Keratinocyte (primary cell): Measurements from ENCODE around the gene MFAP3L. TPM values are rescaled to one million over a fixed set of nuclear protein-coding genes. Genes with fewer than 3 reads are reported as not detected.

Experiments
- DNase-seq: peaks from one replicate; pipeline ENCODE4 v3.0.0-alpha.2; 2011; ENCODE audit warnings: low read depth, missing footprints, low spot score
- FAIRE-seq: peaks from 2 replicates; lab custom pipeline; 2011; peaks lifted over from hg19 to GRCh38; lab: Jason Lieb, UNC
- H2AFZ ChIP-seq: 2 replicates; pipeline ENCODE4 v1.6.0; 2012; ENCODE audit warnings: low read length, control low read depth, inconsistent platforms; ENCODE audit not compliant: control insufficient read depth
- H3K27ac ChIP-seq: 2 replicates; pipeline ENCODE4 v1.5.1; 2011; ENCODE audit warnings: low read length; ENCODE audit not compliant: control insufficient read depth, insufficient read depth
- H3K27me3 ChIP-seq: 3 replicates; pipeline ENCODE4 v1.6.0; 2011; ENCODE audit warnings: low read length; ENCODE audit not compliant: control insufficient read depth, insufficient read depth; ENCODE audit errors: extremely low read depth
- H3K36me3 ChIP-seq, 2 experiments: 2 replicates in 1 of 2; 3 replicates in 1 of 2; pipeline ENCODE4 v1.5.1; 2011; ENCODE audit warnings: low read length in 2 of 2, mild to moderate bottlenecking in 1 of 2; ENCODE audit not compliant: control insufficient read depth in 2 of 2, insufficient read depth in 2 of 2; ENCODE audit errors: extremely low read depth in 1 of 2
- H3K4me1 ChIP-seq: 3 replicates; pipeline ENCODE4 v1.5.1; 2011; ENCODE audit warnings: low read length; ENCODE audit not compliant: control insufficient read depth, insufficient read depth; ENCODE audit errors: extremely low read depth
- H3K4me2 ChIP-seq: 3 replicates; pipeline ENCODE4 v1.6.0; 2011; ENCODE audit warnings: low read depth, low read length; ENCODE audit not compliant: control insufficient read depth, insufficient read depth; ENCODE audit errors: extremely low read depth
- H3K4me3 ChIP-seq, 3 experiments: fragments of 200-600 bp in 1 of 3; sonication (generic) in 1 of 3; 2 replicates in 2 of 3; 3 replicates in 1 of 3; pipeline ENCODE4 v1.5.1; 2011 to 2016; ENCODE audit warnings: low read length in 3 of 3, mild to moderate bottlenecking in 3 of 3, control low read depth in 2 of 3, inconsistent platforms in 1 of 3, low read depth in 1 of 3, mixed read lengths in 1 of 3, mixed run types in 1 of 3, moderate library complexity in 1 of 3; ENCODE audit not compliant: control insufficient read depth in 2 of 3, insufficient read depth in 2 of 3; ENCODE audit errors: extremely low read depth in 1 of 3
- H3K79me2 ChIP-seq: 2 replicates; pipeline ENCODE4 v1.6.0; 2012; ENCODE audit warnings: low read length; ENCODE audit not compliant: control insufficient read depth, insufficient read depth
- H3K9ac ChIP-seq: 3 replicates; pipeline ENCODE4 v1.6.0; 2011; ENCODE audit warnings: low read length; ENCODE audit not compliant: control insufficient read depth, insufficient read depth; ENCODE audit errors: extremely low read depth
- H3K9me1 ChIP-seq: 3 replicates; pipeline ENCODE4 v1.6.0; 2011; ENCODE audit warnings: low read length; ENCODE audit not compliant: control insufficient read depth, insufficient read depth; ENCODE audit errors: extremely low read depth
- H3K9me3 ChIP-seq: 2 replicates; pipeline ENCODE4 v1.5.1; 2012; ENCODE audit warnings: low read depth, low read length; ENCODE audit not compliant: control insufficient read depth
- H4K20me1 ChIP-seq: 3 replicates; pipeline ENCODE4 v1.6.0; 2011; ENCODE audit warnings: low read length; ENCODE audit not compliant: control insufficient read depth, insufficient read depth; ENCODE audit errors: extremely low read depth
- CTCF ChIP-seq, 3 experiments: IDR thresholded peaks in 1 of 3; conservative IDR thresholded peaks in 1 of 3; optimal IDR thresholded peaks in 1 of 3; 2 replicates in 2 of 3; 3 replicates in 1 of 3; pipeline versions ENCODE3 to v1.5.1; 2011; ENCODE audit warnings: low read length in 3 of 3, mild to moderate bottlenecking in 3 of 3, moderate library complexity in 2 of 3, control low read depth in 1 of 3, inconsistent platforms in 1 of 3; ENCODE audit not compliant: insufficient read depth in 2 of 3; ENCODE audit errors: extremely low read depth in 1 of 3
- EZH2 ChIP-seq: IDR thresholded peaks from one replicate; pipeline ENCODE4 v1.6.1; 2012; ENCODE audit warnings: inconsistent platforms, mild to moderate bottlenecking, low read length, moderate library complexity
- dilution Hi-C: fragments of 300-500 bp; cut with MboI; formaldehyde crosslinking; loops from one replicate; pipeline ENCODE4 v1.7.0; 2020; ENCODE audit warnings: low sequenced_read_pairs; ENCODE audit not compliant: extremely low pct_ligation_motif_present
- polyA minus RNA-seq, 3 experiments: library from RNA; depleted of rRNA, polyadenylated mRNA; stranded (reverse); fragments of >200 nt; gene quantifications; 1 replicate in 1 of 3; 2 replicates in 1 of 3; 3 replicates in 1 of 3; pipeline ENCODE4 v1.2.3, GENCODE V29; 2011
- polyA plus RNA-seq, 5 experiments: library from polyadenylated mRNA; depleted of rRNA in 3 of 5; stranded (reverse) in 3 of 5; stranded (forward) in 1 of 5; unstranded in 1 of 5; fragments of >200 nt; gene quantifications; 1 replicate in 1 of 5; 2 replicates in 3 of 5; 3 replicates in 1 of 5; pipeline versions ENCODE4 v1.2.1 to v1.2.3, GENCODE V29; 2011 to 2012; ENCODE audit warnings: missing spikeins in 2 of 5, low read depth in 1 of 5, low replicate concordance in 1 of 5

The MFAP3L gene
- polyA plus RNA-seq = 7.6 to 10.8 TPM (median 10.2 TPM) in 3 replicates
- polyA plus RNA-seq (2011; ENCODE audit: low read depth) = 7.8 TPM
- polyA plus RNA-seq (2011; cell fraction: cytosol; rRNA removed) = 4.8 and 7.0 TPM in 2 replicates
- 9.5 and 10.7 TPM in 2 replicates for polyA plus RNA-seq (2011; cell fraction: nucleus; rRNA removed)
- 6.2 and 7.4 TPM in 2 replicates for polyA plus RNA-seq (2012; ENCODE audit: low replicate concordance)
- 29.5 to 58.8 TPM (median 49.4 TPM) in 3 replicates for polyA minus RNA-seq
- 8.1 TPM for polyA minus RNA-seq (2011; cell fraction: cytosol; rRNA and poly(A)+ RNA removed)
- 10.0 and 30.9 TPM in 2 replicates for polyA minus RNA-seq (2011; cell fraction: nucleus; rRNA and poly(A)+ RNA removed)

- peak within 1 kb of the TSS; percentile 87 for H3K4me2 ChIP-seq
- H4K20me1 ChIP-seq = no peaks in the 10 kb centered on the region
- H3K36me3 ChIP-seq = no peaks in the 10 kb centered on the region
- DNase-seq (no peak), FAIRE-seq (no peak)
- TF ChIP-seq EZH2 (no peak), CTCF (optimal IDR thresholded peaks at IDR 0.05 in 1 of 3, IDR thresholded peaks at IDR 0.05 in 1 of 3, conservative IDR thresholded peaks at IDR 0.05 in 1 of 3; ENCODE audit: extremely low read depth in 1 of 3, insufficient read depth in 2 of 3, low read length in 3 of 3) (peak in 2 of 3 experiments; percentile 5 to 38)
- peak within 1 kb of the TSS; percentile 73 to 83 (median 78) for H3K4me3 ChIP-seq
- H3K9ac ChIP-seq = peak within 1 kb of the TSS; percentile 87
- H3K9me1 ChIP-seq = no peaks in the 10 kb centered on the region
- H2AFZ ChIP-seq = peak within 1 kb of the TSS; percentile 92
- H3K79me2 ChIP-seq = no peaks in the 10 kb centered on the region
- H3K9me3 ChIP-seq = no peaks in the 10 kb centered on the region
- dilution Hi-C loops = loop anchor here (25.0 kb wide), 1 partner anchor 214 kb away; no protein-coding TSS in a partner anchor
- peak within 1 kb of the TSS; percentile 77 for H3K27ac ChIP-seq
- no peaks in the 10 kb centered on the region for H3K27me3 ChIP-seq
- H3K4me1 ChIP-seq = no peaks in the 10 kb centered on the region
Observed at GRCh38 chr4:170026253-170027021, at the start of gene MFAP3L. Gene MFAP3L (minus strand): TSS chr4:170026395. CDS start chr4:170005877, 20,518 bp downstream.

GRCh38 chr4:170071196-170071595, 45.0 kb upstream of the MFAP3L start:
- Histone ChIP-seq H3K79me2 (no peaks in the 10 kb centered on the region), H3K36me3 (no peaks in the 10 kb centered on the region), H3K4me2 (no peak overlapping the region), H3K27me3 (no peaks in the 10 kb centered on the region), H3K9ac (no peak overlapping the region), H4K20me1 (no peaks in the 10 kb centered on the region), H3K4me1 (no peaks in the 10 kb centered on the region), H3K27ac (no peak overlapping the region), H2AFZ (no peak overlapping the region), H3K9me1 (no peaks in the 10 kb centered on the region), H3K4me3 (no peak overlapping the region), H3K9me3 (no peaks in the 10 kb centered on the region)
- DNase-seq = no peak
- dilution Hi-C loops = no loop called here
- TF ChIP-seq CTCF (optimal IDR thresholded peaks at IDR 0.05 in 1 of 3, IDR thresholded peaks at IDR 0.05 in 1 of 3, conservative IDR thresholded peaks at IDR 0.05 in 1 of 3; ENCODE audit: extremely low read depth in 1 of 3, insufficient read depth in 2 of 3, low read length in 3 of 3) (no peak), EZH2 (no peak)
- FAIRE-seq = no peak
